OCI-LY1 (cell line): ENCODE data around the gene LY9.

Experiments used
- H2AFZ ChIP-seq: fragments of 200-600 bp; sonication (generic), shearing (Covaris generic); 2 replicates; pipeline ENCODE4 v1.6.0; 2014; ENCODE audit warnings: antibody characterized with exemption, mild to moderate bottlenecking, low read length
- H3F3A ChIP-seq: fragments of 200-600 bp; sonication (generic), shearing (Covaris generic); 2 replicates; pipeline ENCODE4 v1.6.0; 2014; ENCODE audit warnings: mild to moderate bottlenecking, antibody characterized with exemption, low read length, moderate library complexity; ENCODE audit not compliant: insufficient read depth
- H3K27ac ChIP-seq: fragments of 200-600 bp; sonication (generic); 2 replicates; pipeline ENCODE4 v1.5.1; 2014; ENCODE audit warnings: low read length, mixed run types, mild to moderate bottlenecking, low read depth; ENCODE audit not compliant: poor library complexity, severe bottlenecking
- H3K27me3 ChIP-seq: fragments of 200-600 bp; sonication (generic); 2 replicates; pipeline ENCODE4 v1.6.0; 2014; ENCODE audit warnings: antibody characterized with exemption, mild to moderate bottlenecking, low read length, moderate library complexity; ENCODE audit not compliant: insufficient read depth
- H3K36me3 ChIP-seq: fragments of 200-600 bp; sonication (generic); 2 replicates; pipeline ENCODE4 v1.6.1; 2014; ENCODE audit warnings: mild to moderate bottlenecking, antibody characterized with exemption, low read length, moderate library complexity, mixed read lengths; ENCODE audit not compliant: insufficient read depth
- H3K4me1 ChIP-seq: fragments of 200-600 bp; sonication (generic); 2 replicates; pipeline ENCODE4 v1.5.1; 2014; ENCODE audit warnings: mild to moderate bottlenecking, low read length, moderate library complexity; ENCODE audit not compliant: insufficient read depth, severe bottlenecking
- H3K4me2 ChIP-seq: fragments of 200-600 bp; sonication (generic), shearing (Covaris generic); 2 replicates; pipeline ENCODE4 v1.6.1; 2014; ENCODE audit warnings: low read length
- H3K4me3 ChIP-seq: fragments of 200-600 bp; sonication (generic); 2 replicates; pipeline ENCODE4 v1.5.1; 2014; ENCODE audit warnings: low read length, low read depth, mild to moderate bottlenecking, mixed read lengths; ENCODE audit not compliant: poor library complexity, severe bottlenecking
- H3K79me2 ChIP-seq: fragments of 200-600 bp; shearing (Covaris generic); 2 replicates; pipeline ENCODE4 v1.6.1; 2016; ENCODE audit warnings: mixed run types, low read length, mixed read lengths; ENCODE audit not compliant: insufficient read depth
- H3K9ac ChIP-seq: fragments of 200-600 bp; sonication (generic), shearing (Covaris generic); 2 replicates; pipeline ENCODE4 v1.6.1; 2014; ENCODE audit warnings: mild to moderate bottlenecking, low read length, mixed read lengths
- H3K9me2 ChIP-seq: fragments of 200-600 bp; sonication (generic), shearing (Covaris generic); 2 replicates; pipeline ENCODE4 v1.6.1; 2014; ENCODE audit warnings: low read depth, mild to moderate bottlenecking, low read length, mixed read lengths
- H3K9me3 ChIP-seq: fragments of 200-600 bp; shearing (Covaris generic); 2 replicates; pipeline ENCODE4 v1.6.1; 2014; ENCODE audit warnings: low read length, mixed read lengths
- H4K20me1 ChIP-seq: fragments of 200-600 bp; sonication (generic), shearing (Covaris generic); 2 replicates; pipeline ENCODE4 v1.6.0; 2016; ENCODE audit warnings: mild to moderate bottlenecking, low read length; ENCODE audit not compliant: insufficient read depth
- CTCF ChIP-seq: fragments of 200-600 bp; sonication (generic), shearing (Covaris generic); IDR thresholded peaks from 2 replicates; pipeline ENCODE4 v1.5.1; 2017; ENCODE audit warnings: mild to moderate bottlenecking, antibody characterized with exemption, low read length, moderate library complexity, mixed read lengths
- EZH2 ChIP-seq: fragments of 200-600 bp; sonication (generic), shearing (Covaris generic); IDR thresholded peaks from 2 replicates; pipeline ENCODE4 v1.8.0; 2017; ENCODE audit warnings: borderline replicate concordance, mixed run types, mild to moderate bottlenecking, antibody characterized with exemption, low read length, moderate library complexity, mixed read lengths

LY9 gene

GRCh38 chr1:160827418-160827817 is 31.4 kb downstream of the LY9 start:
- no peak overlapping the region for H3K27ac ChIP-seq
- no peaks in the 10 kb centered on the region for H3K4me1 ChIP-seq
- no peak for TF ChIP-seq CTCF
- no peaks in the 10 kb centered on the region for H3K79me2 ChIP-seq
- no peak overlapping the region for H3K4me3 ChIP-seq
- H3K27me3 ChIP-seq: no peaks in the 10 kb centered on the region
- no peaks in the 10 kb centered on the region for H3K36me3 ChIP-seq
- no peaks in the 10 kb centered on the region for H3K9me2 ChIP-seq
- no peaks in the 10 kb centered on the region for H4K20me1 ChIP-seq
- H3K4me2 ChIP-seq: no peak overlapping the region
- H3K9ac ChIP-seq: no peak overlapping the region
- H2AFZ ChIP-seq: no peak overlapping the region
- H3F3A ChIP-seq: no peaks in the 10 kb centered on the region
- no peaks in the 10 kb centered on the region for H3K9me3 ChIP-seq

- Histone ChIP-seq H3F3A (no peaks in the 10 kb centered on the region), H3K27me3 (no peaks in the 10 kb centered on the region), H3K27ac (no peak overlapping the region), H3K79me2 (no peaks in the 10 kb centered on the region), H2AFZ (no peak overlapping the region), H4K20me1 (no peaks in the 10 kb centered on the region), H3K9me3 (no peaks in the 10 kb centered on the region), H3K9me2 (no peaks in the 10 kb centered on the region), H3K9ac (no peak overlapping the region), H3K4me2 (no peak overlapping the region), H3K4me1 (no peaks in the 10 kb centered on the region), H3K4me3 (no peak overlapping the region), H3K36me3 (no peaks in the 10 kb centered on the region)
- TF ChIP-seq EZH2 (no peak), CTCF (no peak)
Observed at GRCh38 chr1:160829766-160830165, 33.8 kb downstream of the LY9 start.

GRCh38 chr1:160830321-160831153 is 34.6 kb downstream of the LY9 start:
- Histone ChIP-seq H3K79me2 (no peaks in the 10 kb centered on the region), H3K36me3 (no peaks in the 10 kb centered on the region)
- no peak for TF ChIP-seq EZH2
- TF ChIP-seq CTCF: peak; percentile 82

More at GRCh38 chr1:160830321-160831153, 34.6 kb downstream of the LY9 start:
- H4K20me1 ChIP-seq: no peaks in the 10 kb centered on the region
- no peak overlapping the region for H3K9ac ChIP-seq
- H3K4me1 ChIP-seq: no peaks in the 10 kb centered on the region
- no peaks in the 10 kb centered on the region for H3K9me3 ChIP-seq
- H3F3A ChIP-seq: no peaks in the 10 kb centered on the region
- no peak overlapping the region for H3K4me2 ChIP-seq
- no peaks in the 10 kb centered on the region for H3K9me2 ChIP-seq
- H3K27ac ChIP-seq: no peak overlapping the region
- no peak overlapping the region for H3K4me3 ChIP-seq
- H3K27me3 ChIP-seq: no peaks in the 10 kb centered on the region
- no peak overlapping the region for H2AFZ ChIP-seq
